GM18867 (cell line): ENCODE results near the gene TPH1.
"Not testable (repeated sequence)": the region's sequence is repeated elsewhere in the genome, so short reads cannot be mapped to it uniquely, and the experiment has no call there.

Experiments used
- ATAC-seq: cut with Tn5 transposase; IDR thresholded peaks from one replicate; pipeline ENCODE4 v1.9.1; 2021; ENCODE audit warnings: mild to moderate bottlenecking, moderate library complexity; ENCODE audit not compliant: unreplicated experiment

TPH1 gene

DNA sequence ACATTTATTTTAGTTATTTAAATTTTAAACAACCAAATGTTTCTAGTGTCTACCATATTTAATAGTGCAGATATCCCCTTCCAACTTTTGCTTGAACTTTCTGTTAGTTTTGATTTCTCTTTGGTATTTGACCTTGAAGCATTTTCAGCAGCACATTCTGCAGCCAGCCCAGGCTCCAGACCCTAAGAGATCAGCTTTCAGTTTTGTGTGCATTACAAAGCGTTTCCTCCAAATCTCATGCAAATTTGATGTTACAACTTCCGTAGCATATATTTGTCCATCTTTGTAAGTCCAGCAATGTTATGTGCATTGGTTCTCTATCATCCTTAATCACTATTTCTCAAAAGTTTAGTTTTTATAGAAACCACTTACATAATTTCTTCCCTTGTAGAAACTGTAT, 18.6 kb downstream of the TPH1 start:
- no peak for ATAC-seq

DNA sequence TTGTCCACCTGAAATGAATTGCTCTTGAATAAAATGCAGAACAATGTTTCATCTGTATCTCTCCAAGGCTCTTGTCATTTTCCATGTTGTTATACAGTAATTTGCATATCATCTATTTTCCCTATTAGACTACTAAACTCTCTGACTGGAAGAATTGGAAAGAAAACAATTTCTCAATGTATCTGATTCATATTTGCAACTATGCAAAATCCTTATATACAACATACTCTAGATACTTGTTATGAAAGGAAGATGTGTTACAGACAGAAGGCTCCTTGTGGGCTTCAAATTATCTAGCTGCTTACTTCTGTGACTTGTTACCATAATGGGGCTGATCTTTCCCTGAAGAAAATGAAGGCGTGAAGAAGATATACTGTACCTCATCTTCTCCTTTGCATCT, 23.6 kb downstream of the TPH1 start:
- no peak for ATAC-seq

DNA sequence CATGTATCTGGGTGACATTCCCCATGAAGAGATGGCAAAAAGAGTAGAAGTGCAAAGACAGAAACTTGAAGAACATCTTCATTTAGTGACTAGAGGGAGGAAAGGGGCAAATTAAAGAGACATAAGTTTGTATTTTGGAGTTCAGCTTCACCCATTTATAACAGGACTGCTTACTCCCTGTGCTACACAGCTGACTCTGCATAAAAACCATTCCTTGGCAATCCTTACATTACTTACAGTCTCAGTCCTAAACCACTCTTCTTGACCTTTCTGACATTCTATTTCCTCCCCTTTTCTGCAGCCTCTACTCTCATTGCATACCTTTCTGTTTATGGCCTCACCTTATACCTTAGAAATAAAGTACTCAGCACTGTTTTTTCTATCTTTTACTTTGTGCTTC, 26.4 kb downstream of the TPH1 start:
- no peak for ATAC-seq

DNA sequence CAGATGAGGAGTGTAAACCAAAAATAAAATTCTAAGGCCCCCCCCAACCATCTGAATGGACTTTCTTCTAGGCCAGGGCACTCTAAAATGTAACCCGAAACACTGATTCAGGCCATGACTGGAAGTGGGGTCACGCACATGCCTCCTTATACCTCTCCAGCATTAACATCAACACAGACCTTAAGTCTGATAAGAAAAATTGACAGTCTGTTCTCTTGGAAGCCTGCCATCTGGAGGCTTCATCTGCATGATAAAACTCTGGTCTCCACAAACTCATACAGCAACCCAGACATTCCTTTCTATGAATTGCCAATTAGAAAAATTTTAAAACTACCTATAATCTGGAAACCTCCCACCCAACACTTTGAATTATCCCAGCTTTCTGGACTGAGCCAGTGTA, 29.3 kb downstream of the TPH1 start:
- ATAC-seq, result no peak

DNA sequence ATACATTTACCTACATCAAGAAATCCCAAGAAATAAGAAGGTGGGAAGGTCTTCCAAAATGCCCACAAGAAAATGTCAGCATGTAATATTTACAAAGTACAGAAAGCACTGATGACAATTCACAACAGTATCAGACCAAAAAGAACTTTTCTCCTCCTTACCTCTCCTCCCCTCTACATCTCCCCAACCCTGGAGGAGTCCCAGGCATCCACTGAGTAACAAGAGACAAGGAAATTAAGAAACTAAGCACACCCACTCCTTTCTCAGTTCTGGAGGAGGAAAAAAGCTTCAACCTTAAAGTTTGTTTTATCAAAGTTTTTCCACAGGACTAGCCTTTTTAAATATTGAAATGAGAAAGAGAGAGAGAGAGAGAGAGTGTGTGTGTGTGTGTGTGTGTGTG, 31.2 kb downstream of the TPH1 start:
- ATAC-seq, result no peak

DNA sequence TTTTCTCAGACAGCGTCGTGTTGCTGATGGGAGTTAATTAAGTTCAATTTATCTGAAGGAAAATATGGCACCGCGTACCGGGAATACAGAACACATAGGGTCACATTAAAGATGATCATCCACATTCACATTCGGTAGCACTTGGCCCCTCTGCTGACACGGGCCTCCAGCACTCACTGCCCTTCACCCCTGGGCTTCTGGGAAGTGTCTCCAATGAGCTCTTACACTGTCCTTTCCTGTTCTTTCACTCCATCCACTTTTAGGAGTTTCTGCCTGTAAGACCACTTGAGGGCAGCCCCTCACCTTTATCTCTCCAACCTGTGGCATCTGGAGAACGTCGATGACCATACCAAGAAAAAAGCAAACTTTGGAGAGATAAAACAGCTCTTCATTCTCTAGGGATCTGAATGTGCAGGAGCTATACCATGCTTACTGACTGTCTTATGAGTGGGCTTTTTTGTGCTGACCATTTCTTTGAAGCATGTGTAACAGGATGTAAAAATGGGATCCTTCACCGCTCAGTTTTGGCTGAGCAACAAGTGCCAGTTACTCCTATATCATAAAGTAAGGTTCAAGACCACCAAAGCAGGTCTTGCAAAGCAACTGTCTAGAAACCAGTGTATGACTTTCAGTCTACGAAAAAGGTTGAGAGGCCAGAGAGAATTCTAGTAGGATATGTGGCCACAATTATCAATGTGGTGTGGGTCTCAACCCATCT, 32.1 kb downstream of the TPH1 start:
- no peak for ATAC-seq

DNA sequence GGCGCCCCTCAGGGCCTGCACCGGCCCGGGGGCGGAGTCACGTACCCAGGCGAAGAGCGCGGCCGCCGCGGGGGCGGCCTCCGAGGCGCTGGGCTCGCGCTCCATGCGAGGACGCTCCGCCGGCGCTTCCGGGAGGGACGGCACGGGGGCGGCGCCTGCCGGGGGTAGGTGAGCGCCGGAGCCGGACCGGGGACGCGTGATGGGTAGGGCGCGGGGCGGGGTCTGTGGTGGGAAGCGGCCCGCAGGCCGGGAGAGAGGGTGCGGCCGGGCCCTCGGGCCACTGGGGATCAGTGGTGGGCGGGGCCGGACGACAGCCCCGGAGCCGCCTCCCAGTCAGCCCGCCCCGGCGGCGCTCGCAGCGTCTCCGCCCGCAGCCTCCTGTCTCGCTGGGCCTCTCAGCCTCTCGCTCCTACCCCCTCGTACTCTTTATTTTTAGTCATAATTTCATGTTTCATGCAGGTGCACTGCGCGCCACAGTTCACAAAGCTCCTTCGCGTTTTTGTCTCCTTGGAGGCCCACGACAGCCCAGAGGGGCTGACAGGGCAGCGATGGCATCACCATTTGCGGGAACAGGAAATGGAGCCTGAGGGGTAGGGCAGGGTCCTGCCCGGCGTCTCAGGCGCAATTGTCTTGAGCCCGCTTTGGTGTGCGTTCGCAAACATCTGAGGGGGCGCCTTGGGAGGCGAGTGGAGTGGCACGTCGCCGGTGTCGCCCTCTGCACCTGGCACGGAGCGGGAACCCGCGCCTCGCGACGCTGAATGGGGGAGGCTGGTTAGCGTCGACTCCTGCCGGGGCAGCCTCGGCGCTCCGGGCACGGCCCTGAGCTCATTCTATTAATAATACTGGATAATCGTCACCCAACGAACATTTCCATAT, 32.9 kb downstream of the TPH1 start, which contains the start of gene SERGEF:
TSS of gene SERGEF (minus strand) at position 142 of the 876 bp plus-strand sequence. CDS start at position 105, 37 bp downstream.
- peak; percentile 95 for ATAC-seq

DNA sequence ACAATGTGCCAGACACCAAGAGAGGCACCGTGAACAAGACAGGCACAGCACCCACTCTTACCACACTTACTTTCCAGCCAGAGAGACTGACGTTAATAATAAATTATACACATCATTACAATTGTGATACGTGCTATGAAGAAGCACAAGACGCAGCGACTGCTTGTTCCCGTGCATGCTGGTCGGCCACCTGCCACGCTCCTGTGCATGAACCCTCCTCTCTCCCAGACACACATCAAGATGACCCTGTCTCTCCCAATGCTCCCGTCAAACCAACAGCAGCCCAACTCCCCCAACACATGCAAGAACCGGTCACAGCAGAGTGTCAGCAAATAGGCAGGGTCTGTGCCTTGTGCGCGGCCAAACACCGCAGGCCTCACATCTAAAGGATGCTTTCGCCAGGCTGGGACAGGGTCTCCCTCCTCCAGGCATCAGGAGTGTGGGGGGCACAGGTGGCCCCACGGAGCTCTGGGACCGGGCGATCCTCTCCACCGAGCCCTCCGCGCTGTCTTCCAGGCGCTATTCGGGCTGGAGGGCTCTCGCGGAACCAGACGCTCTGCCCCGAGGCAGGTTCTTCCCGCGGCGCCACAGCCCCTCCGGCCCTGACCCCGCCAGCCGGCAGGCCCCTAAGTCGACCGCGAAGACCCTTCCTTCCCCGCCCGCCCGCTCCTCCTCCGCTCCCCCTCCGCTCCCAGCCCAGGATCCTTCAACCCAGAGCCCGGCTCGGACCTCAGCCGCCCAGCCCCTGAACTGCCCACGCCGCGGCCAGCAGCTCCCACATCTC, 33.8 kb downstream of the TPH1 start:
- peak; percentile 5 for ATAC-seq

DNA sequence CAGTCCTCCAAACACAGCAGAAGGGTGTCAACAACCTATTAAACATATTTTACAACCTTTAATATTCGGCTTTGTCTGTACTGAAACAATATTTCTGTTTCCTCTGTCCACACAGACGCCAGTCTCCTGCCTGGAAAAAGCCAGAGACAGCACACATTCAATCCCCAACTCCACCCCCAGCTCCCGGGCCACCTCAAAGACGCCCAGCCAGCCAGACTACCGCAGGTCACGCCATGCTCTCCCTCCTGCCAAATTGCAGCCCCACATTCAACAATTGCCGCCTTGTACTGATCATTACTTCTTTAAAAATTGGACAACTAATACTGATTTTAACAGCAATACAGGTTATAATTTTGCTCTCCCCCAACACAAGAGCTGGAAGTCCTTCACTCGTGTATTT, 34.4 kb downstream of the TPH1 start:
- ATAC-seq, result no peak

DNA sequence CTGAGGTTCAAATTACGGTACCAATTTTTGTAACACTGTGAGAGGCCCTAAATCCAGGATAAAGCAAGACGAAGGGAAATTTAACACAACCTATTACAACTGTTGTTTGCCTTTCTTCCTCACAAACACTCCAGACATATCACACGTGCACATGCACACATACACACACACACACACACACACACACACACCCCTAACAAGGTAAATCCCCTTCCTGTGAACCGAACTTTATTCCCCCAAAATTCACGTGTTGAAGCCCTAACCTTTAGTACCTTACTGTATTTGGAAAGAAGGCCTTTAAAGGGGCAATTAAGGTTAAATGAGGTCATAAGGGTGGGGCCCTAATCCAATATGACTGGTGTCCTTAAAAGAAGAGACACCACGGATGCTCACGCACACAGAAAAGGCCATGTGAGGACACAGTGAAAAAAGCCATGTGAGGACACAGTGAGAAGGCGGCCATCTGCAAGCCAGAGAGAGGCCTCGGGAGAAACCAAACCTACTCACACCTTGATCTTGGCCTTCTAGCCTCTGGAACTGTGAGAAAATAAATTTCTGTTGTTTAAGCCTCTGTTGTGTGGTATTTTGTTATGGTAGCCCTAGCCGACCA, 35.0 kb downstream of the TPH1 start:
- ATAC-seq, result no peak

DNA sequence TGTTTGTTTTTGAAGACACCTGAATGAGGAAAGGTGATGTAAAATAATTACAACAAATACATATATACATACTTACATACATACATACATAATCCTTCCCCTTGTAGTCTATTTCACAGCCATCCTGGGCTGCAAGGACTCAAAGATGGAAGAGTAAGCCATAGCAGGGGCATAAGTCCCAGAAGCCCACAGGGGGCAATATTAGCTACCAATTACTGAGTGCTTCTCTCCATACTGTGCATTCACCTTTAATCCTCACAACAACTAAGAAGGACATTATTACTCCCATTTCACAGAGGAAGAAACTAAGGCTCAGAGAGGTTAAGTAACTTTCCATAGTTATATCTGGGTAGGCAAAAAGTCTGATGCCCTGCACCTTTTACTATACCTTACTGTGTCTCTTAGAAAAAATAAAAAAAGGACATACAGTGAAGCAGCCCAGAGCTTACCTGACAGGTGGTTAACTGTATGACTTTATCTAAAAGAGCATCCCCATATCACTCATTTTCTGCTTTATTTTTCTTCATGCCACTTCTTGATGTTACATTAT, 35.9 kb downstream of the TPH1 start:
- no peak for ATAC-seq

DNA sequence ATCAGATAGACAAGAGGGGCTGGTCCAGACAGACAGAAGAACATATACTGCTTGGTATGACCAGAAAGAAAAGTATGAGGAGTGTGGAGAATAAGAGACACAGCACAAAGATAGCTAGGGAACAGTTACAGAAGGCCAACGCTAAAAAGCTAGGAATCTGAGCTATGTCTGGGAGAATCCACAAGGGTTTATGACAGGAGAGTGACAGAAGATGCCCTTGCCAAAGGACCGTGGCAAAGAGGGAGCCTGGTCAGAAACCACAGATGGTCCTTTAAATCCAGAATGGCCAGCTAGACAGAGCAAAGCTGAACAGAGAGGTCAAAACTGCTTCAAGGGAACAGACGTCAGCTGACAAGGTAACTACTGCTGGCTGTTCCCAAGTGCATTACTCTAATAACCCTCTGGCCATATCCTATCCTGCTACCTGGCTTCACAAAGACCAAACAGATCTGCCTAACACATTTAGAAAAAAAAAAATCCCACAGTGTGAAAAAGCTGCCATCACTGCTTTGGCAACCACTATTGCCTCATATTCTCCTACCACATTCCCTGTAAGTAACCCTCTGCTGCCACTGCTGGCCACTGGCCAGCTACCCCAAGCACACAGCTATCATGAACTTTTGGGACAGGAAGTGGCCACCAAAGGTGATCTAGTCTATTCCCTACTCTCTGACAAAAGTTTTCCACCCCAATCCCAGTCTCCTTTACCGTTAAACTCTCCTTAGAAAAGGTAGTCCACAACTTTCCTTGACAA, 40.5 kb downstream of the TPH1 start:
- ATAC-seq, result no peak

DNA sequence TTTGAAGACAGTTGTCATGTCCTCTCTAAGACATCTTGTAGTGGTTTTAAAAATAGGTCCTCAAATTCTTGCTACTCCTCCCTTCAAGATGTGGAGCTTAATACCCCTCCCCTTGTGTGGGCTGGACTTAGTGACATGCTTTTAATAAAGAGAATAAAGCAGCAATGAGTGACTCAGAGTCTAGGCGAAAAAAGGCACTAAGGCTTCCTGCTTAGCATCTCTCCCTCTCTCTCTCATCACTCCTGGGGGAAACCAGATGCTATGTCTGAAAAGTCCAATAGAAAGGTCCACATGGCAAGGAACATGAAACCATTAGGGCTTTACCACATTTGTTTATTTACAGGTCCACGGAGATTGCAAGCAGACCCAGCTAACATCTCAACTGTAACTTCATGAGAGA, 44.9 kb downstream of the TPH1 start:
- no peak for ATAC-seq

DNA sequence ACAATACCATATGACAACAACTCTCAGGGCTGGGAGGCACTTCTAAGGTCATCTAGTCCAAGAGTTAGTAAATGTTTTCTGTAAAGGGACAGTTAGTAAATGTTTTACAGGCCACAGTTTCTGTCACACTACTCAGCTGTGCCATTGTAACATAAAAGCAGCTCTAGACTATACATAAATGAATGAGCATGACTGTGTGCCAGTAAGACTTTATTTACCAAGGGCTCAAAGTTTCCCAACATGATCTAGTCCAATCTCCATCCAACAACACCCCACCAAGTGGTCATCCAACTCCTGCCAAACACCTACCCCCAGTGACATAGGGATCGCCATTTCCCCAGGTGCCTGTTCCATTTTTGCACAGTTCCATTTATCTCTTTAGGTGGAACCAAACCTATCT, 45.3 kb downstream of the TPH1 start:
- ATAC-seq, result no peak

DNA sequence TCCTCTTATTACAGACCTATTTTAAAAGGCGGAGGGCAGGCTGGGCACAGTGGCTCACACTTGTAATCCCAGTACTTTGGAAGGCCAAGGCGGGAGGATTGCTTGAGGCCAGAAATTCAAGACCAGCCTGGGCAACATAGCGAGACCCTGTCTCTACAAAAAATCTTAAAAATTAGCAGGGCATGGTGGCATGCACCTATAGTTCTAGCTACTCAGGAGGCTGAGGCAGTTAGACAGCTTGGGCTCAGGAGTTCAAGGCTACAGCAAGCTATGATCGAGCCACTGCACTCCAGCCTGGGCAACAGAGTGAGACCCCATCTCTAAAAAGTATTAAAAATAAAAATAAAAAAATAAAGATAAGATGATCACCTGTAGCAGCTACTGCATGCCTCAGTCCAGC, 45.9 kb downstream of the TPH1 start:
- not testable (repeated sequence) for ATAC-seq
